Endodermal cell (in vitro differentiated cells): ENCODE measurements around the gene FAM13A. TPM values are rescaled to one million over a fixed set of nuclear protein-coding genes. Genes with fewer than 3 reads are reported as not detected.

ENCODE experiments used
- DNase-seq: peaks from one replicate; pipeline ENCODE4 v3.0.0-alpha.2; 2017
- H3K27ac ChIP-seq: 2 replicates; pipeline ENCODE4 v1.5.1; 2013; ENCODE audit warnings: mild to moderate bottlenecking, low read depth, low read length, moderate library complexity
- H3K27me3 ChIP-seq: 2 replicates; pipeline ENCODE4 v1.6.1; 2013; ENCODE audit warnings: mild to moderate bottlenecking, low read length, moderate library complexity; ENCODE audit not compliant: insufficient read depth, control insufficient read depth, poor library complexity, severe bottlenecking
- H3K36me3 ChIP-seq: 2 replicates; pipeline ENCODE4 v1.7.0; 2013; ENCODE audit warnings: mild to moderate bottlenecking, low read length, moderate library complexity; ENCODE audit not compliant: control insufficient read depth, insufficient read depth
- H3K4me1 ChIP-seq: one replicate; pipeline ENCODE4 v1.7.0; 2013; ENCODE audit warnings: low read length; ENCODE audit not compliant: control insufficient read depth, insufficient read depth
- H3K4me3 ChIP-seq: 2 replicates; pipeline ENCODE4 v1.5.1; 2013; ENCODE audit warnings: mild to moderate bottlenecking, low read length, moderate library complexity
- H3K9ac ChIP-seq: 2 replicates; pipeline ENCODE4 v1.6.1; 2013; ENCODE audit warnings: mild to moderate bottlenecking, low read length, moderate library complexity; ENCODE audit not compliant: poor library complexity, severe bottlenecking; ENCODE audit errors: extremely low read depth
- H3K9me3 ChIP-seq: 2 replicates; pipeline ENCODE4 v1.6.1; 2013; ENCODE audit warnings: mild to moderate bottlenecking, low read length, moderate library complexity; ENCODE audit not compliant: control insufficient read depth
- H3K27ac Mint-ChIP-seq: 2 replicates; pipeline ENCODE4 v1.8.0; 2020; ENCODE audit warnings: mixed read lengths
- H3K27me3 Mint-ChIP-seq: 2 replicates; pipeline ENCODE4 v1.8.0; 2021; ENCODE audit warnings: mild to moderate bottlenecking, mixed read lengths; ENCODE audit not compliant: insufficient read depth
- H3K36me3 Mint-ChIP-seq: 2 replicates; pipeline ENCODE4 v1.8.0; 2020; ENCODE audit warnings: low read depth, mixed read lengths
- H3K4me1 Mint-ChIP-seq: 2 replicates; pipeline ENCODE4 v1.8.0; 2020; ENCODE audit warnings: mixed read lengths
- H3K4me3 Mint-ChIP-seq: 2 replicates; pipeline ENCODE4 v1.8.0; 2020; ENCODE audit warnings: mild to moderate bottlenecking, moderate library complexity, mixed read lengths
- H3K9me3 Mint-ChIP-seq: 2 replicates; pipeline ENCODE4 v1.8.0; 2020; ENCODE audit warnings: mild to moderate bottlenecking, mixed read lengths
- WGBS, 2 experiments: methylation state at CpG; one replicate each; pipeline versions ENCODE4 v1.1.5 to v1.1.7; 2013; ENCODE audit warnings: missing lambda C conversion rate in 2 of 2, mixed read lengths in 1 of 2; ENCODE audit not compliant: insufficient coverage in 1 of 2, insufficient read length in 1 of 2; 5-methylcytosine and 5-hydroxymethylcytosine counted together
- total RNA-seq, 2 donors: library from RNA; stranded (reverse); fragmentation: NEBNext Ultra II Directional in 1 of 2; extraction: Animal tissue kit (Norgen Biotek cat#: 25700) in 1 of 2; gene quantifications; 2 replicates in 1 of 2; 3 replicates in 1 of 2; pipeline ENCODE4 v1.2.1, GENCODE V29; 2021
- TF ChIP-seq, protein P1 (sequence below): fragments of 200-600 bp; sonication (generic); conservative IDR thresholded peaks from 2 replicates; pipeline ENCODE4 v1.5.0; 2021; ENCODE audit warnings: antibody characterized with exemption, mild to moderate bottlenecking

Gene FAM13A
- total RNA-seq, 2 donors from 2014 or later: 13.6 to 17.0 TPM

DNA sequence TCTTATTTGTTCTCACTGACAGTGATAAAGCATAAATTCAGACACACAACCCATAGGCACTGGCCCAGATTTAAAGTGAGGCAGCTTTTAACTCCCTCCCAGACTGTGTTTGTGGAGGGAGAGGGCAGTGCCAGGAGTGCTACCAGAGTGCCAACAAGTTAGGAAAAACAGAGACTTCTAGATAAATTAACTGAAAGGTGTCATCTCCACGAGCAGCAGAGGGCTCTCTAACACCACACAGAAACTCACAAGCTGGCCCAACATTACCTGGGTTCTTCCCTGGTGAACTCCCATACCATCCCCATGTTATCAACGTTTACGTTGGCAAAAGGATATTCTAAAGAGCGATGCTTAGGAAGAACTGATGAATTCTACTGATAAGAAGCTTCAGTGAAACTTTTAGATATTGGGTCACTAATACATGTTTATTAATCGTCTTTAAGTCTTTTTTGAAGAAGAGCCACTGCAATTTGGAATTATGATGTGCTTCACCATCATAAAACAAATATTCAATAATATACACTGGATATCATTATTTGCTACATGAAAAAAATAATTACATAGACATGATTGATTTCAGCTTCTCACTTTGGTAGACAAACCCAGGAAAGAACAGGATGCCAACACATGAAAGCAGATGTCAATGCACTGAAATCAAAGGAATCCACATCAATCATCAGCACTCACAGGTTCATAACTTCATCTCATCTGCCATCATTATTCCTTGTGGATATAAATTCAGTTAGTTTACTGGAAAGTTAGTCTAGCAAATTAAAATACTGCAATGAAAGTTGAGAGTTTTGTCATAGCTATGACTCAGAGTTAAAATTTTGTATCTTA, 238.1 kb downstream of the FAM13A start:
- H3K4me3 Mint-ChIP-seq: no peak overlapping the region
- H3K36me3 Mint-ChIP-seq: no peaks in the 10 kb centered on the region
- no peak overlapping the region for H3K9ac ChIP-seq
- no peak overlapping the region for H3K27ac Mint-ChIP-seq
- H3K4me3 ChIP-seq: no peak overlapping the region
- H3K27me3 ChIP-seq: no peaks in the 10 kb centered on the region
- 44% methylated on average over 5 of the region's 5 CpGs; no CpG with 5 or more reads in 1 of the 2 experiments for WGBS, 2 experiments
- no peak overlapping the region for H3K27ac ChIP-seq
- H3K4me1 Mint-ChIP-seq: peaks cover 26% of the 10 kb centered on the region
- H3K9me3 ChIP-seq: no peaks in the 10 kb centered on the region
- H3K36me3 ChIP-seq: no peaks in the 10 kb centered on the region
- peak; percentile 79 for DNase-seq
- H3K27me3 Mint-ChIP-seq: no peaks in the 10 kb centered on the region
- TF ChIP-seq, protein P1, sequence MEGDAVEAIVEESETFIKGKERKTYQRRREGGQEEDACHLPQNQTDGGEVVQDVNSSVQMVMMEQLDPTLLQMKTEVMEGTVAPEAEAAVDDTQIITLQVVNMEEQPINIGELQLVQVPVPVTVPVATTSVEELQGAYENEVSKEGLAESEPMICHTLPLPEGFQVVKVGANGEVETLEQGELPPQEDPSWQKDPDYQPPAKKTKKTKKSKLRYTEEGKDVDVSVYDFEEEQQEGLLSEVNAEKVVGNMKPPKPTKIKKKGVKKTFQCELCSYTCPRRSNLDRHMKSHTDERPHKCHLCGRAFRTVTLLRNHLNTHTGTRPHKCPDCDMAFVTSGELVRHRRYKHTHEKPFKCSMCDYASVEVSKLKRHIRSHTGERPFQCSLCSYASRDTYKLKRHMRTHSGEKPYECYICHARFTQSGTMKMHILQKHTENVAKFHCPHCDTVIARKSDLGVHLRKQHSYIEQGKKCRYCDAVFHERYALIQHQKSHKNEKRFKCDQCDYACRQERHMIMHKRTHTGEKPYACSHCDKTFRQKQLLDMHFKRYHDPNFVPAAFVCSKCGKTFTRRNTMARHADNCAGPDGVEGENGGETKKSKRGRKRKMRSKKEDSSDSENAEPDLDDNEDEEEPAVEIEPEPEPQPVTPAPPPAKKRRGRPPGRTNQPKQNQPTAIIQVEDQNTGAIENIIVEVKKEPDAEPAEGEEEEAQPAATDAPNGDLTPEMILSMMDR: peak; percentile 83
- H3K4me1 ChIP-seq: no peaks in the 10 kb centered on the region
- no peaks in the 10 kb centered on the region for H3K9me3 Mint-ChIP-seq

DNA sequence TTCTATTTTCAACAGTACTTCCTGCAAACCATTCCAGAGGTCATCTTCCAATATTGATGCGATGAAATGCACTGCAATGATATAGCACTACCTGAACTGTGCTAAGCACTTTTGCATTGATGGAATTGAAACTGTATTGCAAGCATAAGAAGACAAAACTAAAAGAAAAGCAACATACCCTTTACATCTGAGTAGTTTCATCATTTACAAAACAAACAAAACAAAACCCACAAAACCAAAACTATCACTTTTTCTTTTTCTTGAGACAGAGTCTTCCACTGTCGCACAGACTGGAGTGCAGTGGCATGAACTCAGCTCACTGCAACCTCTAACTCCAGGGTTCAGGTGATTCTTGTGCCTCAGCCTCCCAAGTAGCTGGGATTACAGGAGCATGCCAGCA, 239.2 kb downstream of the FAM13A start:
- no peaks in the 10 kb centered on the region for H3K9me3 ChIP-seq
- H3K9ac ChIP-seq: no peak overlapping the region
- H3K27me3 Mint-ChIP-seq: no peaks in the 10 kb centered on the region
- no peak overlapping the region for H3K4me3 Mint-ChIP-seq
- no peaks in the 10 kb centered on the region for H3K36me3 ChIP-seq
- no peak for DNase-seq
- H3K4me3 ChIP-seq: no peak overlapping the region
- TF ChIP-seq, protein P1: no peak
- H3K36me3 Mint-ChIP-seq: no peaks in the 10 kb centered on the region
- no peaks in the 10 kb centered on the region for H3K4me1 ChIP-seq
- H3K27me3 ChIP-seq: no peaks in the 10 kb centered on the region
- H3K4me1 Mint-ChIP-seq: peaks cover 17% of the 10 kb centered on the region
- H3K27ac ChIP-seq: no peak overlapping the region
- no peaks in the 10 kb centered on the region for H3K9me3 Mint-ChIP-seq
- no peak overlapping the region for H3K27ac Mint-ChIP-seq
- WGBS, 2 experiments: 74 to 92% methylated on average over 2 of the region's 2 CpGs

DNA sequence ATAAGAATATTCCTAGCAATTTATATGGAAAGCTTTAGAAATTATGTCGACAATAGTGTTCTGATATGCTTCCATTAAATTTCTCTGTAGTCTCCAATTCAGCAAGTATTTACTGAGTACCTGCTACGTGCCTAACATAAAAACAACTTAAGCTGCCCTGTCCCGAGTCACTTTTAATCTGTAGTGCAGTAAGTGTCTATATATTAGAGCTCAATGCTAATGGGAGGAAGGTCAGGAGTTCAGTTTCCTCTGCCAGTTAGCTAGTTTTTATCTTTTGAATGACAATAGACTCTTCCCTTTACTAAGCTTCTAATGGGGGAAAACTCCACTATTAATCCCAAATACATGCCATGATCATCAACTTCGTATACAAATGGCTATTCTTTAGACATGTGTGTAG, 240.6 kb downstream of the FAM13A start:
- TF ChIP-seq, protein P1: no peak
- H3K27me3 ChIP-seq: no peaks in the 10 kb centered on the region
- Mint-ChIP-seq H3K27me3 (no peaks in the 10 kb centered on the region), H3K27ac (no peak overlapping the region), H3K9me3 (no peaks in the 10 kb centered on the region), H3K4me1 (peaks cover 10% of the 10 kb centered on the region), H3K4me3 (no peak overlapping the region), H3K36me3 (no peaks in the 10 kb centered on the region)
- no peak overlapping the region for H3K27ac ChIP-seq
- H3K9ac ChIP-seq: no peak overlapping the region
- H3K9me3 ChIP-seq: no peaks in the 10 kb centered on the region
- WGBS, 2 experiments: 69 to 83% methylated on average over 2 to 4 of the region's 4 CpGs
- H3K4me1 ChIP-seq: no peaks in the 10 kb centered on the region
- no peak overlapping the region for H3K4me3 ChIP-seq
- no peaks in the 10 kb centered on the region for H3K36me3 ChIP-seq
- DNase-seq: no peak
